Neural progenitor cell (in vitro differentiated cells): ENCODE data around the gene EGFR. TPM values are rescaled to one million over a fixed set of nuclear protein-coding genes. Genes with fewer than 3 reads are reported as not detected.

Source experiments
- DNase-seq: peaks from one replicate; pipeline ENCODE4 v3.0.0-alpha.2; 2016; ENCODE audit warnings: low spot score
- H2AFZ ChIP-seq: fragments of 200-600 bp; sonication (generic); replicated peaks from 2 replicates; pipeline ENCODE4 v1.6.1; 2016; ENCODE audit warnings: antibody characterized with exemption
- H3F3A ChIP-seq: fragments of 200-600 bp; sonication (generic); 2 replicates; pipeline ENCODE4 v1.6.1; 2016; ENCODE audit warnings: antibody characterized with exemption, low read depth
- H3K27ac ChIP-seq: fragments of 200-600 bp; sonication (generic); 2 replicates; pipeline ENCODE4 v1.5.1; 2016; ENCODE audit warnings: mild to moderate bottlenecking
- H3K27me3 ChIP-seq: fragments of 200-600 bp; sonication (generic); 2 replicates; pipeline ENCODE4 v1.6.1; 2016; ENCODE audit warnings: mild to moderate bottlenecking, moderate library complexity
- H3K36me3 ChIP-seq: fragments of 200-600 bp; sonication (generic); 2 replicates; pipeline ENCODE4 v1.5.1; 2016
- H3K4me1 ChIP-seq: fragments of 200-600 bp; sonication (generic); 2 replicates; pipeline ENCODE4 v1.6.1; 2016; ENCODE audit warnings: mixed run types
- H3K4me2 ChIP-seq: fragments of 200-600 bp; sonication (generic); 2 replicates; pipeline ENCODE4 v1.6.1; 2016
- H3K4me3 ChIP-seq: fragments of 200-600 bp; sonication (generic); 2 replicates; pipeline ENCODE4 v1.5.1; 2016
- H3K79me2 ChIP-seq: fragments of 200-600 bp; sonication (generic); 2 replicates; pipeline ENCODE4 v1.6.1; 2016; ENCODE audit warnings: low read depth
- H3K9ac ChIP-seq: fragments of 200-600 bp; sonication (generic); 2 replicates; pipeline ENCODE4 v1.6.1; 2016
- H3K9me3 ChIP-seq: fragments of 200-600 bp; sonication (generic); 2 replicates; pipeline ENCODE4 v1.5.1; 2016; ENCODE audit warnings: low read depth
- H4K20me1 ChIP-seq: fragments of 200-600 bp; sonication (generic); 2 replicates; pipeline ENCODE4 v1.6.1; 2016; ENCODE audit warnings: low read depth
- H3K27ac Mint-ChIP-seq: 3 replicates; pipeline ENCODE4 v1.8.0; 2021; ENCODE audit warnings: mixed read lengths
- H3K27me3 Mint-ChIP-seq: 2 replicates; pipeline ENCODE4 v1.8.0; 2022; ENCODE audit warnings: low read depth, mild to moderate bottlenecking, inconsistent platforms, moderate library complexity, mixed read lengths; ENCODE audit not compliant: insufficient read depth
- H3K36me3 Mint-ChIP-seq: 3 replicates; pipeline ENCODE4 v1.8.0; 2021; ENCODE audit warnings: mixed read lengths
- H3K4me1 Mint-ChIP-seq: 3 replicates; pipeline ENCODE4 v1.8.0; 2021; ENCODE audit warnings: mixed read lengths
- H3K4me3 Mint-ChIP-seq: 3 replicates; pipeline ENCODE4 v1.8.0; 2021; ENCODE audit warnings: mild to moderate bottlenecking, moderate library complexity, mixed read lengths
- H3K9me3 Mint-ChIP-seq: 3 replicates; pipeline ENCODE4 v1.8.0; 2020; ENCODE audit warnings: mixed read lengths
- CTCF ChIP-seq: fragments of 200-600 bp; sonication (generic); IDR thresholded peaks from 2 replicates; pipeline ENCODE4 v1.5.1; 2017; ENCODE audit warnings: antibody characterized with exemption, mild to moderate bottlenecking
- EZH2 ChIP-seq: fragments of 200-600 bp; sonication (generic); IDR thresholded peaks from 2 replicates; pipeline ENCODE4 v1.6.1; 2017; ENCODE audit warnings: antibody characterized with exemption, mild to moderate bottlenecking, moderate library complexity
- EZH2phosphoT487 ChIP-seq: fragments of 200-600 bp; sonication (generic); IDR thresholded peaks from 2 replicates; pipeline ENCODE4 v1.6.1; 2017; ENCODE audit warnings: antibody characterized with exemption
- total RNA-seq: library from RNA; depleted of rRNA; stranded (reverse); fragments of >200 nt; gene quantifications from 2 replicates; pipeline ENCODE4 v1.2.3, GENCODE V29; 2015; ENCODE audit warnings: low replicate concordance

EGFR gene
- total RNA-seq, 1 donor from 2014 or later, result 4.6 TPM

- Histone ChIP-seq H3K4me2 (no peak overlapping the region), H3F3A (no peaks in the 10 kb centered on the region), H4K20me1 (no peaks in the 10 kb centered on the region), H3K36me3 (no peaks in the 10 kb centered on the region), H3K79me2 (no peaks in the 10 kb centered on the region), H3K4me3 (no peak overlapping the region), H2AFZ (no peak overlapping the region), H3K4me1 (no peaks in the 10 kb centered on the region), H3K9ac (no peak overlapping the region), H3K27me3 (peaks cover 12% of the 10 kb centered on the region), H3K27ac (no peak overlapping the region), H3K9me3 (no peaks in the 10 kb centered on the region)
- no peak for DNase-seq
- TF ChIP-seq EZH2, result no peak
- no peak for TF ChIP-seq EZH2phosphoT487
- TF ChIP-seq CTCF, result no peak
- Mint-ChIP-seq H3K9me3 (no peaks in the 10 kb centered on the region), H3K27me3 (peaks cover 5% of the 10 kb centered on the region), H3K27ac (no peak overlapping the region), H3K4me3 (no peak overlapping the region), H3K4me1 (no peaks in the 10 kb centered on the region), H3K36me3 (no peaks in the 10 kb centered on the region)
Measured at GRCh38 chr7:55260676-55261385, 242.0 kb downstream of the EGFR start.
